ENCODE results near the gene MTF2.

The MTF2 gene

GRCh38 chr1:93087532-93087931, 8.4 kb downstream of the MTF2 start:
- DNase-seq = no peak

DNA sequence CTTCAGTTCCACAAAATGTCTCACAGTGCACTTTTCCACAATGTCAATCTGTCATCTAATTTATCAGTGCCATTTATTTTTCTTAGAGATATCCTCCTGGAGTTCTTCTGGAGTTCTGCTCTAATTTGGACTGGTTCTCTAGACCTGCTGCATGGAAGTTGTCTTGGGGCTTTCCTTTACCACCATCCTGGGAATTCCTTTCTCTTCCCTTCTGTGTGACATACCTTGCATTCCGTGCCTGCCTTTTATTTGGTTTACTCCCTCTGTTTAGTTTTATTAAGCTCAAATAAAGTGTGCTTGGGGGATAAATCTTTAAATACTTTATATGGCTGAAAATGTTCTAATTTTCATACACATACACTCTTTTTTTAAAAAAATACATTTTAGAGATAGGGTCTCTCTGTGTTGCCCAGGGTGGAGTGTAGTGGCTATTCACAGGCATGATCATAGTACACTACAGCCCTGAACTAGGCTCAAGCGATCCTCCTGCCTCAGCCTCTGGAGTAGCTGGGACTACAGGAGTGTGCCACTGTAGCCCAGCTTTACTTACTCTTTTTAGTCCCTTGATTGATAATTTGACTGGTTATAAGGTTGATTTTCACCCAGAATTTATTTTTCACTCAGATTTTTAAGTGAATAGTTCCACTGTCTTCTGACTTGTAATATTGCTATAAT, 14.4 kb downstream of the MTF2 start:
- DNase-seq = no peak

DNA sequence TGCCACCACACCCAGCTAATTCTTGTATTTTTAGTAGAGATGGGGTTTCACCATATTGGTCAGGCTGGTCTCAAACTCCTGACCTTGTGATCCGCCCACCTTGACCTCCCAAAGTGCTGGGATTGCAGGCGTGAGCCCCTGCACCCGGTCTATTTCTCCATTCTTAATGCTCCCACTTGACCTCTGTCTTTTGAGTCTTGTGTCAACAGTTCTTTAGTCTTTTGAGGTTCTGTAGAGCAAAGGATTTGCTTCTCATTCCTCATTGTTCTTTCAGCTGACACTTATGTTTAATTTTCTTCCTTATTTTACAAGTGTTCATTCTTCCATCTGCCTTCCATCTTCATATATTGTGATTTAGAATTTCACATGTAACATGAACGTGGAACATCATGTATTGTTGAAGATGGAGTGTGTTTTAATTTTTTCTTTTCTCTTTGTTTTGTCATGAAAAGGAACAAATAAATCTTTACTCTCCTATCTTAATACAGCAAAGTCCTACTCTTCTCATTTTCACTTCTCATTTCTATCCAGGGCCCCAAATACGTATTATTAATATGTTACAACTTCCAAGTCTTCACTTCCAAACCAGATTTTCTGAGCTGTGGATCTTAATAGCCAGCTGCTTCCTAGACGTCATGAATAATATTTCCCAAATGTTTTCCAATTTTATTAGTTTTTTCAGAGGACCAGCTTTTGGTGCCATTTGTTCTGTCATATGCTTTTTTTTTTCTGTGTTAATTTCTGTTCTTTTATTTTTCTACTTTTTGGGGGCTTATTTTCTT, 16.9 kb downstream of the MTF2 start:
- no peak for DNase-seq

- no peak for DNase-seq
Measured at GRCh38 chr1:93102142-93102541, 23.1 kb downstream of the MTF2 start.

GRCh38 chr1:93106226-93106625, 27.1 kb downstream of the MTF2 start:
- no peak for DNase-seq

- no peak for DNase-seq
Measured at GRCh38 chr1:93107395-93107794, 28.3 kb downstream of the MTF2 start.

- DNase-seq = no peak
Measured at GRCh38 chr1:93108335-93108734, 29.3 kb downstream of the MTF2 start.

DNA sequence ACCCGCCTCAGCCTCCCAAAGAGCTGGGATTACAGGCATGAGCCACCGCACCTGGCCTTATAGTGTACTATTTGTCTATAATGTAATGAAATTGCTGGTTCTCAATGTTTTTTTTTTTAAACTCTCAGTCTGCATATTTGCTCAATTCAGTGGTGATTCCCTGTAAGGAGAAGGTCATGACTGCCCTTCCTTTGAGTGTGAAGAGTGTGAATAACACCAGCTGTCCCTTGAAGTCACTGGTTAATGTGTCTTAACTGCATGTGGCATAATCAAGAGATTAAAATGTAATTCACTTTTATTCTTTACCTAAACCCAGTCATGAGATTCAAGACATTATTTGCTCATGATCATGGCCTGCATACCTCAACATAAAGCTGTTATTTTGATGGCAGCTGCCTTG, 30.5 kb downstream of the MTF2 start:
- no peak for DNase-seq

GRCh38 chr1:93111065-93111464, 32.0 kb downstream of the MTF2 start:
- no peak for DNase-seq

GRCh38 chr1:93111561-93111960, 32.5 kb downstream of the MTF2 start:
- DNase-seq = no peak

GRCh38 chr1:93113127-93113526, 34.0 kb downstream of the MTF2 start:
- DNase-seq = no peak

DNA sequence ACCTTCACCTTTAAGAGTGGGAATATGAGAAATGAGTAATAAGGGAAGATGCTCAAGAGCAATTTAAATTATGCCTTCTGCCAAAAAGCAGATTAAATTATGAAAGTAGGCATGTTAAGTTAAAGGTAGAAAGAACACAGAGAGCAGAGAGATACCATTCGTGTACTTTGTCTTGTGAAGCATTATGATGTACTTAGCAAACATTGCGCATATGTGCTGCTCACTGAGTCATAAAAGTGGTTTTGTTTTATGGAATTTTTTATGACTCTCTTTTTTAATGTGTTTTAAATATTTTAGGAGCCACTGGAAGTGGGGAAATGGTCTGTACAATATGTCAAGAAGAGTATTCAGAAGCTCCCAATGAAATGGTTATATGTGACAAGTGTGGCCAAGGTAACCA, 35.3 kb downstream of the MTF2 start:
- no peak for DNase-seq

GRCh38 chr1:93120614-93121013, 41.5 kb downstream of the MTF2 start:
- DNase-seq = no peak

DNA sequence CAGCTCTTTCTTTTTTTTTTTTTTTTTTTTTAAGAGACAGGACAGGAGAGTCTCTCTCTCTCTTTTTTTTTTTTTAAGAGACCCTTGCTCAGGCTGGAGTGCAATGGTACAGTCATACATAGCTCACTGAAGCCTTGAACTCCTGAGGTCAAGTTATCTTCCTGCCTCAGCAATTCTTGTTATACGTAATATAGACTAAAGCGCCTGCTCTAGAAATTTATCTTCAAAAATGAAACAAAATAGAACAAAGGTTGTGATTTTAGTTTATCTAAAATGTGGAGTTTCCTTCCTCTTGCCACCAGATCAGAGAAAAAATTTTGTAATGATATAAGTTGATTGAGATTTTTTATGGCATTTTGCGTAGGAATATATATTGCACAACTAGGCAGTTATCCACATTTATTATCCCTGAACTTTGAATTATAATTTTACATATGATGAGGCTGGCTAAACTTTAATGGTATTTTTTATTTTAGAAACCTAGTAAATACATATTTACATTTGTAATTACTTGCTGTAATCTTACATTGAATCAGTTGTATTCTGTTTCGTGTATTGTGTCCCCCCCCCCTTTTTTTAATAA, 44.2 kb downstream of the MTF2 start:
- DNase-seq = no peak

- DNase-seq = no peak
Measured at GRCh38 chr1:93124556-93125355, 45.7 kb downstream of the MTF2 start.

GRCh38 chr1:93129507-93130099, 50.5 kb downstream of the MTF2 start:
- no peak for DNase-seq

DNA sequence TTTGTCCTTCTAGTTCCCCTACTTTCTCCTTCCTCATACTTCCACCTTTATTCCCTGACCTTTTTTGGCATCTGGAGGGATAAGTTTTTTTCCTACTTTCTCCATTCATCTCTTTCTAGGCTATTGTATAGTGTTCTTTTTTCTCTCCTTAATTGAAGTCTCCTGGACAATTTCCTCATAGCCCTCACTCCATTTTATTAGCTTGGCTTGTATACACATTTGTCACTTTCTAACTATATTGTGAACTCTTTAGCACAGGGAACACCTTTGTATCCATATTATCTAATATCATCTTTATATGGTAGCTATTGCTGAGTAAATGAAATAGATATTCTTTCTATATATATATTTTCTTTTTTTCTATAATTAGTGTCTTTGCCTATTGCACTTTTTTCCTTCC, 53.6 kb downstream of the MTF2 start:
- no peak for DNase-seq

DNA sequence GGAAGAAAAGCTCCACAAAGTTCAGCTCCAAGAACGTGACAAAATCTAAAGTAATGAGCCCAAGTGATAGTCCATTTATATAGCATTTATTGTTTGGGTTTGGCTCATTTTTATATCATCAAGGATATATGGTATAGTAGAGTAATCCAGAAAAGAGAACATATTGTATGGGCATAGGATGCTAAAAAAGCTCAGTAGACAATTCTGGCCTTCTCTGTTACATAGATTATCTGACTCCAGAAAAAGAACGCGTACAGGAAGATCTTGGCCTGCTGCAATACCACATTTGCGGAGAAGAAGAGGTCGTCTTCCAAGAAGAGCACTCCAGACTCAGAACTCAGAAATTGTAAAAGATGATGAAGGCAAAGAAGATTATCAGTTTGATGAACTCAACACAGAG, 57.4 kb downstream of the MTF2 start:
- DNase-seq = no peak

DNA sequence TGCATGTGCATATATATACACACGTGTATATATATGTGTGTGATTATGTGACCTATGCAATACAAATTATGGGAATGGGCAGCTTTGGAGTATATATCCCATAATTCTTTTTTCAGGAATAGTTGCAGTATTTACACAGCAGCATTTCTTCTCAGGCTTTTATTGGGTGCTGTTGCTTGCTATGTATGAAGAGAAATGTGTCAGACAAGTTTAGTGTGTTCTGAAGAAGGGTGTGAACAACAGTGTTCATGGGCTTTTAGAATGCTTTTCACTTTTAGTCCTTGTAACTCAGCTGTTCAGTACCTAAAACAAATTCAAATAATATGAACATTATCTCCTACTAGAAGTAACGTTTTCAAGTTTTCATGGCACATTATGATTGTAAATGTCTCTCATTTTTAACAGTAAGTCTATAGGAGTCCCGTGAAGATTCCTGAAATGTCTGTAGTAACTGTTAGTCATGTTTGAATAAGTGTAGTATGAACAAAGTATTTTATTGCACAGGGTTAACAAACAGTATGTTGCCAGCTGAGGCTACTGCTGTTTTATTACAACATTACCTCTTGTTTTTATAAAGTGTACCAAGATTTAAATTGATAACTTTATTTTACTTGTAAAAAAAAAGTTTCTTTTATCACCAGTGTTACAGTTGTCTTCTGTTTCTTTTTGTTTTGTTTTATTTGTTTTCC, 58.7 kb downstream of the MTF2 start:
- DNase-seq = no peak

- DNase-seq = no peak
Measured at GRCh38 chr1:93140106-93140505, 61.0 kb downstream of the MTF2 start.

DNA sequence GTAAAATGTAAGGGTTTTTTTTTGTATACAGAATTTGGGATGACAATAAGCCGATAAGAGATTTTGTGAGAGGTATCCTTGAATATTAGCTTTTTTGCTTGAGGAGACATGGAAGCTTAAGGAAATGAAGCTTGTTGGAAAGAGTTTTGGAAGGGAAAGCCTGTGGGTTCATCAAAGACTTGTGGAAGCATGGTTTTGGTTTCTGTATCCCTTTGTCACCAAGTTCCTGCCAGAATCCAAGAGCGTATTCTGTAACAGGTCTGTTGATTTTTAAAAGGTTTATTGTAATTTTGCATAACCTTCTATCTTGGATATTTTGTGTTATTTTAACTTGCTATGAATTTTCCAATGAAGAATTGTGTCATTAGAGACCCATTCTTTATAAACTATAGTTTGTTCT, 63.1 kb downstream of the MTF2 start:
- DNase-seq = no peak

- DNase-seq = no peak
Measured at GRCh38 chr1:93143136-93143535, 64.1 kb downstream of the MTF2 start.

All from stimulated activated CD8-positive, alpha-beta memory T cell treated with anti-CD3 and anti-CD28 coated beads, Interleukin-4, amount 100 ng/mL, for 48 hours (primary cell).